Psoas muscle (tissue), 8 donors: ENCODE measurements around the gene HECTD1. TPM values are rescaled to one million over a fixed set of nuclear protein-coding genes. Genes with fewer than 3 reads are reported as not detected.
A peak's percentile ranks its signal among the peaks of the same experiment; 100 is the strongest.
"Not testable (repeated sequence)": the region's sequence is repeated elsewhere in the genome, so short reads cannot be mapped to it uniquely, and the experiment has no call there.

Experiments
- ATAC-seq, 4 donors: fragments of 200-7000 bp; cut with Tn5 transposase; one replicate each; pipeline ENCODE4 v1.9.1; 2020; ENCODE audit warnings: moderate library complexity in 3 of 4, mild to moderate bottlenecking in 2 of 4
- DNase-seq, 2 donors: peaks; one replicate each; pipeline ENCODE4 v3.0.0-alpha.2; 2020
- H3K27ac ChIP-seq: fragments of 200-600 bp; one replicate; pipeline ENCODE4 v1.8.0; 2022
- H3K27me3 ChIP-seq, 3 donors: fragments of 200-600 bp in 1 of 3; one replicate each; pipeline versions ENCODE4 v1.6.1 to v1.8.0; 2013 to 2022; ENCODE audit warnings: low read length in 2 of 3, mild to moderate bottlenecking in 2 of 3, moderate library complexity in 1 of 3; ENCODE audit not compliant: insufficient read depth in 3 of 3
- H3K36me3 ChIP-seq, 2 donors: fragments of 200-600 bp in 1 of 2; one replicate each; pipeline versions ENCODE4 v1.6.1 to v1.8.0; 2013 to 2022; ENCODE audit warnings: low read depth in 1 of 2, mild to moderate bottlenecking in 1 of 2, moderate library complexity in 1 of 2; ENCODE audit not compliant: insufficient read depth in 1 of 2
- H3K4me1 ChIP-seq: fragments of 200-600 bp; one replicate; pipeline ENCODE4 v1.8.0; 2022
- H3K4me3 ChIP-seq: fragments of 200-600 bp; one replicate; pipeline ENCODE4 v1.8.0; 2022; ENCODE audit warnings: mild to moderate bottlenecking
- H3K9me3 ChIP-seq: fragments of 200-600 bp; one replicate; pipeline ENCODE4 v1.8.0; 2022
- WGBS, 3 donors: extraction: QIAGEN DNeasy Blood & Tissue Kit; methylation state at CpG; one replicate each; pipeline versions ENCODE4 v1.1.6 to v1.1.7; 2013; 5-methylcytosine and 5-hydroxymethylcytosine counted together
- intact Hi-C, 2 donors: fragments of 100-400 bp; cut with DNase I; formaldehyde crosslinking; loops; one replicate each; pipeline versions ENCODE4 v1.11.0 to v1.14.2; 2022
- polyA plus RNA-seq, 3 donors: library from polyadenylated mRNA; stranded (reverse); fragments of 200-250 nt; gene quantifications; one replicate each; pipeline ENCODE4 v1.2.3, GENCODE V29; 2013
- total RNA-seq, 4 donors: library from RNA; stranded (reverse); fragmentation: NEBNext Ultra II Directional in 2 of 4; extraction: Animal tissue kit (Norgen Biotek cat#: 25700) in 2 of 4; gene quantifications; one replicate each; pipeline versions ENCODE4 v1.2.1 to v1.2.4, GENCODE V29; 2021 to 2023
- TF ChIP-seq, protein P1 (sequence below): fragments of 200-600 bp; IDR thresholded peaks from one replicate; pipeline ENCODE4 v1.8.0; 2022; ENCODE audit warnings: antibody characterized with exemption
- donor health status: healthy with polysubstance abuse.
- donor health status: DM: no; HTN: no; CAD: no; lungs with moderate emphysema.
- donor health status: Bipolar disorder and iron deficiency.
- donor health status: healthy.
- donor health status: DM: yes; HTN: yes; CAD: no.
- donor health status: DM: no; HTN: no; CAD: no.
- donor health status: DM: no; HTN: no; CAD: no.
- donor health status: DM: yes; HTN: yes; CAD: no.

Gene HECTD1
- total and polyA plus RNA-seq, 7 donors: 151 to 405 (median 217) TPM

DNA sequence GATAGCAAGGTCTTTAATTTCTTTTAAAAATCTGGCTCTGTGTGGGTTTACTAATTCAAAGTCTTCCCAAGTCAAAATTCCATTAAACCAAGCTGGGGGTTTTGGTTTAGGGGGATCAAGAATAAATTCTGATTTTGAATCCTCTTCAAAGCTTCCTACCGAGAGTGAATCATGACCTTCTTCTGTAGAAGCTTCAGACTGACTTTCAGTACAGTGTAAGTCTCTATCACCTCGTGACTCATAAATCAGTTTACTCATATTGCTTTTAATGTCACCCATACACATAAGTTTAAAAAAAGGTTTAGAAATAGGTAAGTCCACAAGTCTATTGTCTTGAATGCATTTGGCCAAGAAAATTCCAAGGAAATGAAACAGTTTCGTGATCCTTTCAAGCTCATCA, 100.8 kb downstream of the HECTD1 start:
- WGBS, 3 donors: 73 to 90% (median 82%) methylated on average over 3 of the region's 3 CpGs
- DNase-seq (no peak), ATAC-seq (peak; percentile 68 to 81 (median 73))
- Histone ChIP-seq H3K4me1 (no peaks in the 10 kb centered on the region), H3K27ac (peak overlapping the region; percentile 57), H3K9me3 (no peaks in the 10 kb centered on the region), H3K36me3 (peaks cover under 1 to 100% of the 10 kb centered on the region in 2 donors), H3K4me3 (no peak overlapping the region), H3K27me3 (no peaks in the 10 kb centered on the region)
- TF ChIP-seq, protein P1, sequence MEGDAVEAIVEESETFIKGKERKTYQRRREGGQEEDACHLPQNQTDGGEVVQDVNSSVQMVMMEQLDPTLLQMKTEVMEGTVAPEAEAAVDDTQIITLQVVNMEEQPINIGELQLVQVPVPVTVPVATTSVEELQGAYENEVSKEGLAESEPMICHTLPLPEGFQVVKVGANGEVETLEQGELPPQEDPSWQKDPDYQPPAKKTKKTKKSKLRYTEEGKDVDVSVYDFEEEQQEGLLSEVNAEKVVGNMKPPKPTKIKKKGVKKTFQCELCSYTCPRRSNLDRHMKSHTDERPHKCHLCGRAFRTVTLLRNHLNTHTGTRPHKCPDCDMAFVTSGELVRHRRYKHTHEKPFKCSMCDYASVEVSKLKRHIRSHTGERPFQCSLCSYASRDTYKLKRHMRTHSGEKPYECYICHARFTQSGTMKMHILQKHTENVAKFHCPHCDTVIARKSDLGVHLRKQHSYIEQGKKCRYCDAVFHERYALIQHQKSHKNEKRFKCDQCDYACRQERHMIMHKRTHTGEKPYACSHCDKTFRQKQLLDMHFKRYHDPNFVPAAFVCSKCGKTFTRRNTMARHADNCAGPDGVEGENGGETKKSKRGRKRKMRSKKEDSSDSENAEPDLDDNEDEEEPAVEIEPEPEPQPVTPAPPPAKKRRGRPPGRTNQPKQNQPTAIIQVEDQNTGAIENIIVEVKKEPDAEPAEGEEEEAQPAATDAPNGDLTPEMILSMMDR: no peak
- intact Hi-C loops: loop anchor here in 1 of 2 donors (5.0 kb wide), 1 partner anchor 36 kb away; no protein-coding TSS in a partner anchor

- Histone ChIP-seq H3K27me3 (no peaks in the 10 kb centered on the region), H3K4me1 (peaks cover 11% of the 10 kb centered on the region), H3K27ac (no peak overlapping the region), H3K36me3 (peaks cover 2 to 55% of the 10 kb centered on the region in 2 donors), H3K4me3 (no peak overlapping the region), H3K9me3 (no peaks in the 10 kb centered on the region)
- WGBS, 3 donors: 87 to 96% (median 95%) methylated on average over 1 of the region's 1 CpG
- intact Hi-C loops: no loop called here
- DNase-seq (no peak), ATAC-seq (no peak)
- TF ChIP-seq, protein P1: no peak
These were observed 110.5 kb downstream of the HECTD1 start for GRCh38 chr14:31097081-31097480.

GRCh38 chr14:31096255-31096654, 111.3 kb downstream of the HECTD1 start:
- H3K9me3 ChIP-seq: no peaks in the 10 kb centered on the region
- intact Hi-C loops: no loop called here
- ATAC-seq: peak in 1 of 4 donors; percentile 29
- no peak for DNase-seq
- 95 to 98% (median 97%) methylated on average over 6 of the region's 6 CpGs for WGBS, 3 donors
- peaks cover 2 to 47% of the 10 kb centered on the region in 2 donors for H3K36me3 ChIP-seq
- TF ChIP-seq, protein P1: no peak
- H3K4me3 ChIP-seq: no peak overlapping the region
- no peaks in the 10 kb centered on the region for H3K27me3 ChIP-seq
- H3K27ac ChIP-seq: no peak overlapping the region
- peaks cover 19% of the 10 kb centered on the region for H3K4me1 ChIP-seq

- peaks cover 22% of the 10 kb centered on the region for H3K4me1 ChIP-seq
- ATAC-seq, intact Hi-C loops, H3K4me3 ChIP-seq, H3K27ac ChIP-seq, DNase-seq, H3K27me3 ChIP-seq, H3K9me3 ChIP-seq: not testable (repeated sequence)
- 95 to 96% (median 96%) methylated on average over 7 to 8 of the region's 8 CpGs for whole genome bisulfite sequencing, 3 donors
- H3K36me3 ChIP-seq: peaks cover 2 to 43% of the 10 kb centered on the region in 2 donors
These were observed 111.8 kb downstream of the HECTD1 start for GRCh38 chr14:31095817-31096216.

GRCh38 chr14:31093884-31094839, 113.4 kb downstream of the HECTD1 start:
- Histone ChIP-seq H3K4me1 (peaks cover 33% of the 10 kb centered on the region), H3K27ac (peak overlapping the region; percentile 95), H3K36me3 (peaks cover 2 to 26% of the 10 kb centered on the region in 2 donors)
- intact Hi-C loops, H3K4me3 ChIP-seq, H3K27me3 ChIP-seq, ATAC-seq, DNase-seq, H3K9me3 ChIP-seq: not testable (repeated sequence)
- WGBS, 3 donors: 73 to 86% (median 77%) methylated on average over 10 of the region's 10 CpGs
